ENCODE measurements around the gene SLAMF8.

SLAMF8 gene

GRCh38 chr1:159861218-159861617 lies 34.5 kb downstream of the SLAMF8 start:
- no peak for DNase-seq (ENCODE audit: low read depth)
- H3K4me3 ChIP-seq (ENCODE audit: low read length), result no peak overlapping the region
- TF ChIP-seq CTCF (conservative IDR thresholded peaks at IDR 0.05; ENCODE audit: low read depth, low read length), result no peak

- no peak overlapping the region for H3K4me3 ChIP-seq (ENCODE audit: low read length)
- DNase-seq (ENCODE audit: low read depth), result no peak
- no peak for TF ChIP-seq CTCF (conservative IDR thresholded peaks at IDR 0.05; ENCODE audit: low read depth, low read length)
Measured at GRCh38 chr1:159862031-159862430, 35.4 kb downstream of the SLAMF8 start.

GRCh38 chr1:159862557-159862956 lies 35.9 kb downstream of the SLAMF8 start, which contains the start of gene VSIG8:
VSIG8 (minus strand) TSS chr1:159862657; CDS start chr1:159862521, 136 bp downstream.
- H3K4me3 ChIP-seq (ENCODE audit: low read length), result no peak within 1 kb of the TSS
- DNase-seq (ENCODE audit: low read depth), result no peak
- TF ChIP-seq CTCF (conservative IDR thresholded peaks at IDR 0.05; ENCODE audit: low read depth, low read length), result no peak

- no peak for TF ChIP-seq CTCF (conservative IDR thresholded peaks at IDR 0.05; ENCODE audit: low read depth, low read length)
- DNase-seq (ENCODE audit: low read depth), result no peak
- H3K4me3 ChIP-seq (ENCODE audit: low read length), result no peak overlapping the region
Measured at GRCh38 chr1:159864262-159864661, 37.6 kb downstream of the SLAMF8 start.

GRCh38 chr1:159866066-159866465 lies 39.4 kb downstream of the SLAMF8 start:
- no peak overlapping the region for H3K4me3 ChIP-seq (ENCODE audit: low read length)
- DNase-seq (ENCODE audit: low read depth), result no peak
- TF ChIP-seq CTCF (conservative IDR thresholded peaks at IDR 0.05; ENCODE audit: low read depth, low read length), result no peak

GRCh38 chr1:159866905-159867663 lies 40.4 kb downstream of the SLAMF8 start:
- no peak for TF ChIP-seq CTCF (conservative IDR thresholded peaks at IDR 0.05; ENCODE audit: low read depth, low read length)
- no peak overlapping the region for H3K4me3 ChIP-seq (ENCODE audit: low read length)
- DNase-seq (ENCODE audit: low read depth), result no peak

- H3K4me3 ChIP-seq (ENCODE audit: low read length), result no peak overlapping the region
- no peak for TF ChIP-seq CTCF (conservative IDR thresholded peaks at IDR 0.05; ENCODE audit: low read depth, low read length)
- peak; percentile 75 for DNase-seq (ENCODE audit: low read depth)
Measured at GRCh38 chr1:159867664-159868026, 41.0 kb downstream of the SLAMF8 start.
